ENCODE results near the gene MORN1.

Gene MORN1

DNA sequence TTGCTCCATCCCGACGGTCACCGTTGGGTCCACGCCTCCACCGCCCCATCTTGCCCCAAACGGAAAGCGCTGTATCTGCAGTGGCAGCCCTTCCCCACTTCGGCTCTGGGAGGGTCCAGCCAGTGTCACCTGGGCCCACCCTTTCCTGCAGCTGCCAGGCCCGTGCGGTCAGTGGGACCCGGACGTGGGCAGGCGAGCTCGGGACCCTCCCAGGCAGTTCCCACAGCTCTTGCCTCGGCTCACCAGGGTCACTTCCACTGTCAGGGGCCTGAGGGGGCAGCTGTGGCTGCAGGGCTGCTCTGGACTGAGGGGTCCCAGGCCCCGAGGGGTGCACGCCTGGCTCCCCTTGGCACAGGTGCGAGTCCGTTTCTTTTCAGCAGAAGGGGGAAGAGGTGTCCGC, 82.5 kb downstream of the MORN1 start:
- TF ChIP-seq TAF1 (IDR thresholded peaks at IDR 0.05; ENCODE audit: borderline replicate concordance, low read depth, low read length) (no peak), POLR2A (IDR thresholded peaks at IDR 0.05; ENCODE audit: low read depth, low read length) (no peak), POLR2AphosphoS5 (IDR thresholded peaks at IDR 0.05; ENCODE audit: low read depth, low read length) (no peak)
- FAIRE-seq (no peak), DNase-seq (ENCODE audit: insufficient read length) (no peak)

DNA sequence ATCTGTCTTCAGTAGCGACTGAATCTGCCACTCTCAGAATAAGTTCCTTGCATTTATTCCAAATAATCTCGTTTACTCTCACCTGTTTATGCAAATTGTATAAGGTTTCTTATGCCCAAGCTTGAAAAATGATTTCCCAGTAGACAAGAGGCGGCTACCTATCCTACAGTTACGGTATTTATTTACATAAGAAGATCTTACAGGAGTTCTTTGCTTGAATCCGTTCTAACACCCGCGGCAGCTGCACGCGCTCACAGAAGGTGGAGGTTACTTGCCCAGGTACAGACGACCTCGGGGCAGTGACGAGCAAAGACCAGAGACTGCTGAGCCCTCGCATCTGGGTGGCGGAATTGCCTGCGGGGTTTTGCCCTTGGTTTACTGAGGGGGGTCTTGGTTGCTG, 83.4 kb downstream of the MORN1 start:
- no peak for DNase-seq (ENCODE audit: insufficient read length)
- no peak for TF ChIP-seq TAF1 (IDR thresholded peaks at IDR 0.05; ENCODE audit: borderline replicate concordance, low read depth, low read length)
- no peak for TF ChIP-seq POLR2AphosphoS5 (IDR thresholded peaks at IDR 0.05; ENCODE audit: low read depth, low read length)
- no peak for TF ChIP-seq POLR2A (IDR thresholded peaks at IDR 0.05; ENCODE audit: low read depth, low read length)
- FAIRE-seq = no peak

DNA sequence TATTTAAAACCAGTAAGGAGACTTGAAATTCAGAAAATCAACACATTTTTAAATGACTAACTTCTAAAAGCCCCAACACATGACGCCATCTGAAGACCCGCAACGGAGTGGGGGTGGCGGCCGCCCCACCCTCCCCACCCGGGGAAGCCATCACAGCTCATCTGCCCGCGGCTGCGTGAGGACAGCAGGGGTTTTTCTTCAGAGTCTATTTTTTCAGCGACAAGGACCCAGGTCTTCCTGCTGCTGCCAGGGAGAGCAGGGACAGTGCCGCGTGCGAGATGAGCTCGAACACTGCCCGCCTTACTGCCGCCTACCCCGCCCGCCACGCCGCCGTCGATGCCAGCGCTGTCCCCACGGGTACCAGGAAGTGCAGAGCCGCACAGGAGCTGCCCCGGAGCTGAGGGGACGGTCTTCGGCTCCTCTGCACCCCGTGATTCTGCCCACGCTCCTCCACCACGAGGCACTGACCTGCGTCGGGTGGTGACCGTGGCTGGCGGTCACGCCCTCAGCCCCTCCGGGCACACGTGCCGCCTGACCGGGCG, 84.2 kb downstream of the MORN1 start:
- DNase-seq (ENCODE audit: insufficient read length) (no peak), FAIRE-seq (no peak)
- no peak for TF ChIP-seq POLR2A (IDR thresholded peaks at IDR 0.05; ENCODE audit: low read depth, low read length)
- TF ChIP-seq POLR2AphosphoS5 (IDR thresholded peaks at IDR 0.05; ENCODE audit: low read depth, low read length) = no peak
- no peak for TF ChIP-seq TAF1 (IDR thresholded peaks at IDR 0.05; ENCODE audit: borderline replicate concordance, low read depth, low read length)

DNA sequence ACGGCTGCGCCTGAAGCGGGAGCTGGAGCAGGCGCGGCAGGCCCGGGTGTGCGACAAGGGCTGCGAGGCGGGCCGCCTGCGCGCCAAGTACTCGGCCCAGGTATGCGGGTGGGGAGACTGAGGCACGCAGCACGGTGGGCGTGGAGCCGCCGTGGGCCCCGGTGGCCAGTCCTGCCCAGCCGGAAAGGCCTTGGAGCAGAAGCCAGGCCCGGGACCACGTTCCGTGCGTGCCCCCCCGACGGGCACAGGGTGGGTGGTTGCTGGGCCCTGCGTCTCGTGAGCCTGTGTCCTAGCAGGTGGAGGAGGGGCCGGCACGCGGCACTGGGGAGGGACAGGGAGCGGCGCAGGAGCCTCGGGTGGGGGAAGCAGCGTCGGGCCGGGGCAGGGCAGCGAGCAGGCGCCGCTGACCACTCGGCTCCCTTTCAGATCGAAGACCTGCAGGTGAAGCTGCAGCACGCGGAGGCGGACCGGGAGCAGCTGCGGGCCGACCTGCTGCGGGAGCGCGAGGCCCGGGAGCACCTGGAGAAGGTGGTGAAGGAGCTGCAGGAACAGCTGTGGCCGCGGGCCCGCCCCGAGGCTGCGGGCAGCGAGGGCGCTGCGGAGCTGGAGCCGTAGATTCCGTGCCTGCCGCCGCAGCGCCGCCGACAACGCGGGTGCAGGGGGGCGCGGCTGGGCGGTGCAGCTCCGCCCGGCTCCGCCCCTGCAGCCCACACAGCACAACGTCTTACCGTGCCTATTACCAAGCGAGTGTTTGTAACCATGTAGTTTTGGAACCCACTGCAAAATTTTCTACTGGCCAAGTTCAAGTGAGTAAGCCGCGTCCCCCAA, 85.0 kb downstream of the MORN1 start:
- TF ChIP-seq POLR2A (IDR thresholded peaks at IDR 0.05; ENCODE audit: low read depth, low read length) (no peak), TAF1 (IDR thresholded peaks at IDR 0.05; ENCODE audit: borderline replicate concordance, low read depth, low read length) (no peak)
- DNase-seq (ENCODE audit: insufficient read length) (no peak), FAIRE-seq (no peak)

DNA sequence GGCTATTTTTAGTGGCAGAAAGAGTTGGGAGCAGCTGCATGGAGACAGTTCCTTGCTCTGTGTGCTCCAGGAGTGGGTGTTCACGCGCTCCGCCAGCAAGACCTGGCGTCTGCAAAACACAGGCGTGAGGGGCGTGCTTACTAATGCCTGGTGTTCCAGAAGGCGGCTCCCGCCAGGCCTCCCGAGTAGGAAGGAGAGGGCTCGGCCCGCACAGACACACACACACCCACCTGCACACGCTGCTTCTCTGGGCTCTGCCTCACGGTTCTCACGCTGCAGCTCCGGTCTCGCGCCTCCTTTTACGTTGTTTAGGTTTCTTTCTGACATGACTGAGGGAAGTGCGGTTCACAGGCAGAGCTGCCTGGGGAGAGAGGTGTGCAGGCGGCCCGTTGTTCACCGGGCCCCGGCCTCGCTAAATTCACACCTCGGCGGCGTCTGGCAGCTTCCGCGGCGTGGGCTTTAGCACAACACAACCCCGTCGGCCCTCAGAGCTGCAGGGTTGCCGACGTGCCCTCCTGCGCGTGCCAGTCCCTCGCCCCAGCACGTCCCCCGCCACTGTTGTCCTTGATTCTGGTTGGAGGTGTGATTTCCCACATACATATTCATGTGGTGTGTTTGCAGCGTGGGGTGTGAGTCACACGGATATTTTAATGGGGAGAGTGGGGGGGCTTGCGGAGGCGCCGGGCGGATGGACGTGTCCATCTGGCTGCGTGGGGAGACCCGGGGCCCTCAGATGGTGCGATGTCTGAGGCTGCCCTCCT, 86.3 kb downstream of the MORN1 start:
- FAIRE-seq (no peak), DNase-seq (ENCODE audit: insufficient read length) (no peak)
- TF ChIP-seq TAF1 (IDR thresholded peaks at IDR 0.05; ENCODE audit: borderline replicate concordance, low read depth, low read length) = no peak
- no peak for TF ChIP-seq POLR2A (IDR thresholded peaks at IDR 0.05; ENCODE audit: low read depth, low read length)
- no peak for TF ChIP-seq POLR2AphosphoS5 (IDR thresholded peaks at IDR 0.05; ENCODE audit: low read depth, low read length)

DNA sequence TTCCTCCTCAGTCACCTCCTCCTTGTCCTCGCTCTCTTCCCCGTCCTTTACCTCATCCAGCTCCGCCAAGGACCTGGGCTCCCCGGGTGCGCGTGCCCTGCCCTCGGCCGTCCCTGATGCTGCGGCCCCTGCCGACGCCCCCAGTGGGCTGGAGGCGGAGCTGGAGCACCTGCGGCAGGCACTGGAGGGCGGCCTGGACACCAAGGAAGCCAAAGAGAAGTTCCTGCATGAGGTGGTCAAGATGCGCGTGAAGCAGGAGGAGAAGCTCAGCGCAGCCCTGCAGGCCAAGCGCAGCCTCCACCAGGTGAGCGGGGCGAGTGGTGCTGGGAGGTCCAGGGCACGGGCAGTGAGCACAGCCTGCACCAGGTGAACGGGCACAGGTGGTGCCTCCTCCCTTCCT, 87.1 kb downstream of the MORN1 start:
- FAIRE-seq (no peak), DNase-seq (ENCODE audit: insufficient read length) (no peak)
- no peak for TF ChIP-seq POLR2AphosphoS5 (IDR thresholded peaks at IDR 0.05; ENCODE audit: low read depth, low read length)
- TF ChIP-seq TAF1 (IDR thresholded peaks at IDR 0.05; ENCODE audit: borderline replicate concordance, low read depth, low read length) = no peak
- no peak for TF ChIP-seq POLR2A (IDR thresholded peaks at IDR 0.05; ENCODE audit: low read depth, low read length)

DNA sequence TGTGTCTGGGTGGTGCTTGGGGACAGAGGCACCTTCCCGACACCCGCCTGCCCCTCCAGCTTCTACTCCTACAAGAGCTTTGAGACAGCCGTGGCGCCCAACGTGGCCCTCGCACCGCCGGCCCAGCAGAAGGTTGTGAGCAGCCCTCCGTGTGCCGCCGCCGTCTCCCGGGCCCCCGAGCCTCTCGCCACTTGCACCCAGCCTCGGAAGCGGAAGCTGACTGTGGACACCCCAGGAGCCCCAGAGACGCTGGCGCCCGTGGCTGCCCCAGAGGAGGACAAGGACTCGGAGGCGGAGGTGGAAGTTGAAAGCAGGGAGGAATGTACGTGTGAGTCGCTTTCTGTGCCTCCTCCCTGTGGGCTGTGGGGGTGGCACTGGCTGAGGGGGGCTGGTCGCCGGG, 87.6 kb downstream of the MORN1 start:
- TF ChIP-seq TAF1 (IDR thresholded peaks at IDR 0.05; ENCODE audit: borderline replicate concordance, low read depth, low read length) (no peak), POLR2A (IDR thresholded peaks at IDR 0.05; ENCODE audit: low read depth, low read length) (no peak), POLR2AphosphoS5 (IDR thresholded peaks at IDR 0.05; ENCODE audit: low read depth, low read length) (no peak)
- FAIRE-seq (no peak), DNase-seq (ENCODE audit: insufficient read length) (no peak)

DNA sequence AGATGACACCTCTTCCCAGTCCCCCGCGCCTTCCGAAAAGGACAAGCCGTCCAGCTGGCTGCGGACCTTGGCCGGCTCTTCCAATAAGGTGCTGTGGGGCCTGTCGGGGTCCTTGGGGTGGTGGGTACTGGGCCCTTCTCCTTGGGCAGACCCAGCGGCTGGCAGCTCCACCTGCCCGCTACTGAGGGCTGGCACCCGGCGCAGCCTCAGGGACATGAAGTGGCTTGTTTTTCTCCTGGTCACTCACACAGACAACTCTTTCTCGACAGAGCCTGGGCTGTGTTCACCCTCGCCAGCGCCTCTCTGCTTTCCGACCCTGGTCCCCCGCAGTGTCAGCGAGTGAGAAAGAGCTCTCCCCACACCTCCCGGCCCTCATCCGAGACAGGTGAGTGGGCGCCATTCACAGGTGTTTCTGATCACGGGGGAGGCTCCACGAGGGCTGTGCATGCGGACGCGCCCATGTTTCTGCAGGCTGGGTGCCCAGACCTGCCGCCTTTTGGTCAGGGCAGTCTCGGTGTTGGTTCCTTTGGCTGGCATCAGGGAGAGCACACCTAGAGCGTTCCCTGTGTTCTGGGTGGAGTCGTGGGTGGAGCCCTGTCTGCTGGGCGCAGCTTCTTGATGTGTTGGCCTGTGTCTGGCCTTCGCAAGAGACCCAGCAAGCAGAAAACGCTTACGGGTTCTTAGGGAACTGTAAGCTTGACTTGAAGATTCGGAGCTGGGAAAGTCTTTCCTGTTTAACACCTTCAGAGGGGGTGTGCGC, 88.2 kb downstream of the MORN1 start:
- TF ChIP-seq POLR2A (IDR thresholded peaks at IDR 0.05; ENCODE audit: low read depth, low read length) (no peak), POLR2AphosphoS5 (IDR thresholded peaks at IDR 0.05; ENCODE audit: low read depth, low read length) (no peak), TAF1 (IDR thresholded peaks at IDR 0.05; ENCODE audit: borderline replicate concordance, low read depth, low read length) (no peak)
- FAIRE-seq (no peak), DNase-seq (ENCODE audit: insufficient read length) (no peak)

DNA sequence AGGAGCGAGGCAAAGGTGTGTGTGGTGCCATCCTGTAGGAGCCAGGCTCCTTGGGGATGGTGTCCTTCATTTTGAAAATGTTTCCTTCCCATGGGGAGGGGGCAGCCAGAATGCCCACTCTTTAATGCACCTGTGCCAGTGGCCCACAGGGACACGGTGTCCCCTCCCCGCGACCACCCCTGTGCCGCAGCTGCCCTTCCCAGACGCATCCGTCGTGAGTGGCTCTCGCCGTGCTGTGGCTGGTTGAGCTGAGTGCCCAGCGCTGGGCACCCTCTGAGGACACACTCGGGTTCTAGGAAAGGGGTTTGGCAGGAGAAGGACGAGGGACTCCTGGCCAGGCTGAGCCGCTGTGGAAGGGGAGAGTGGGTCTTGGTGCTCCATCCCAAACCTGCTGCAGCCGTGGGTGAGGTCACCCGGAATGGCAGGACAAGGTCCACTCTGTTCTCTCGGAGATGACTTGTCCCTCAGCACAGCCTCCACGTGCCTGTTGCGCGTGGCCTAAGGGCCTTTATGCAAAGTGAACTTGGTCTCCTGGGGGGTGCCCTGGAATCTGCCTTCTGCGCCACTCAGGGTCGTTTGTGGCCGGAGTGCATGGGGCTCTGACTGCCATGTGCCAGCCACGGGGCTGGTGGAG, 88.9 kb downstream of the MORN1 start:
- TF ChIP-seq POLR2AphosphoS5 (IDR thresholded peaks at IDR 0.05; ENCODE audit: low read depth, low read length) = no peak
- no peak for TF ChIP-seq POLR2A (IDR thresholded peaks at IDR 0.05; ENCODE audit: low read depth, low read length)
- no peak for TF ChIP-seq TAF1 (IDR thresholded peaks at IDR 0.05; ENCODE audit: borderline replicate concordance, low read depth, low read length)
- FAIRE-seq = no peak
- DNase-seq (ENCODE audit: insufficient read length) = no peak

DNA sequence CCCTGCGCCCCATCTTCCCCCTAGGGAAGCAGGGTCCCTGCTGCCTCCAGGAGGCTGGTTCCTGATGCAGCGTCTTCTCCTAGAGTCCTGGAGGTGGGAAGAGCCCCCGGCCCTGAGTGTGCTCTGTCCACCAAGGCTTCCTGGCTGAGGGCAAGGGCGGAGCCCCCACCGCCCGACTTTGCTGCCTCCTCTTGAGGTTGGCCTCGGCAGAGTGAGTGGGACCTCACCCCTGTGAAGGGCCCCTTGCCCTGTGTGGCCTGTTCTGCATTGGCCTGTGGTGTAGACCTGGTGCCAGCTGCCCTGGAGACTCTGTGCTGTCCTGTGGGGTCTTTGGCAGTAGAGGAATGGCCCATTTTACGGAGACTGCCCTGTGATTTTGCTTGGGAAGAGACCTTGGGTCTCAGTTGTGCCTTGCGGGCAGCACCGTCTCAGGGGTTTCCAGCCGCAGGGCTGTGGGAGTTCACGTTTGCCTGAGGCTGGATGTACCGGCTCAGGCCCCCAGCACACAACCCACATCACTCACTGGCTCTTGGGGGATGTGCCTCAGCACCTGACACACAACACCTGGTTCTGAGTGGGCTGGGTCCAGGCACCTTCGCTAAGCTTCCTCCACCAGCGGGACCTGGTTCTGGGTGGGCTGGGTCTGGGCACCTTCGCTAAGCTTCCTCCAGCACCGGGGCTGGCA, 89.6 kb downstream of the MORN1 start:
- TF ChIP-seq TAF1 (IDR thresholded peaks at IDR 0.05; ENCODE audit: borderline replicate concordance, low read depth, low read length) = no peak
- no peak for TF ChIP-seq POLR2A (IDR thresholded peaks at IDR 0.05; ENCODE audit: low read depth, low read length)
- TF ChIP-seq POLR2AphosphoS5 (IDR thresholded peaks at IDR 0.05; ENCODE audit: low read depth, low read length) = no peak
- no peak for DNase-seq (ENCODE audit: insufficient read length)
- no peak for FAIRE-seq

Measured in GM12892 (cell line).